ENCODE measurements around the gene XXYLT1. TPM values are rescaled to one million over a fixed set of nuclear protein-coding genes. Genes with fewer than 3 reads are reported as not detected.

Gene XXYLT1
- total RNA-seq, 4 donors from 2014 or later, result 9.8 to 14.6 (median 13.9) TPM

- no peak for DNase-seq
- TF ChIP-seq CTCF (IDR thresholded peaks at IDR 0.05) (no peak), POLR2A (IDR thresholded peaks at IDR 0.05) (no peak)
- Histone ChIP-seq H3K27ac (no peak overlapping the region), H3K4me1 (peaks cover 15 to 17% of the 10 kb centered on the region in 2 donors), H3K27me3 (no peaks in the 10 kb centered on the region), H3K9me3 (no peaks in the 10 kb centered on the region), H3K4me3 (replicated peaks in 1 of 3) (no peak overlapping the region), H3K36me3 (no peaks in the 10 kb centered on the region)
- 80 to 87% methylated on average over 3 of the region's 3 CpGs for WGBS, 2 donors
- intact Hi-C loops (cut with DNase I), result no loop called here
Observed at GRCh38 chr3:195267096-195267495, 3.9 kb downstream of the XXYLT1 start.

- Histone ChIP-seq H3K36me3 (no peaks in the 10 kb centered on the region), H3K27me3 (no peaks in the 10 kb centered on the region), H3K9me3 (no peaks in the 10 kb centered on the region), H3K4me1 (peaks cover 13 to 15% of the 10 kb centered on the region in 2 donors), H3K4me3 (replicated peaks in 1 of 3) (no peak overlapping the region), H3K27ac (no peak overlapping the region)
- 85 to 89% methylated on average over 5 of the region's 5 CpGs for WGBS, 2 donors
- TF ChIP-seq CTCF (IDR thresholded peaks at IDR 0.05) (no peak), POLR2A (IDR thresholded peaks at IDR 0.05) (no peak)
- intact Hi-C loops (cut with DNase I), result no loop called here
- DNase-seq, result no peak
Observed at GRCh38 chr3:195266428-195266827, 4.5 kb downstream of the XXYLT1 start.

- TF ChIP-seq CTCF (IDR thresholded peaks at IDR 0.05) (no peak), POLR2A (IDR thresholded peaks at IDR 0.05) (no peak)
- 90 to 94% methylated on average over 11 to 13 of the region's 13 CpGs for WGBS, 2 donors
- peaks cover 13 to 21% of the 10 kb centered on the region in 2 donors for H3K4me1 ChIP-seq
- intact Hi-C loops (cut with DNase I), result no loop called here
- H3K9me3 ChIP-seq, result no peaks in the 10 kb centered on the region
- no peaks in the 10 kb centered on the region for H3K36me3 ChIP-seq
- no peak overlapping the region for H3K4me3 ChIP-seq (replicated peaks in 1 of 3)
- H3K27me3 ChIP-seq, result no peaks in the 10 kb centered on the region
- H3K27ac ChIP-seq, result no peak overlapping the region
- DNase-seq, result no peak
Observed at GRCh38 chr3:195265363-195265976, 5.5 kb downstream of the XXYLT1 start.

GRCh38 chr3:195263925-195264600 lies 6.9 kb downstream of the XXYLT1 start:
- no peak overlapping the region for H3K27ac ChIP-seq
- DNase-seq, result no peak
- H3K36me3 ChIP-seq, result no peaks in the 10 kb centered on the region
- no peak overlapping the region for H3K4me3 ChIP-seq (replicated peaks in 1 of 3)
- no peaks in the 10 kb centered on the region for H3K27me3 ChIP-seq
- intact Hi-C loops (cut with DNase I), result no loop called here
- WGBS, 2 donors, result 93 to 97% methylated on average over 9 to 10 of the region's 10 CpGs
- H3K4me1 ChIP-seq, result peaks cover 6 to 15% of the 10 kb centered on the region in 2 donors
- H3K9me3 ChIP-seq, result no peaks in the 10 kb centered on the region
- no peak for TF ChIP-seq POLR2A (IDR thresholded peaks at IDR 0.05)
- TF ChIP-seq CTCF (IDR thresholded peaks at IDR 0.05), result no peak

GRCh38 chr3:195263193-195263924 lies 7.6 kb downstream of the XXYLT1 start:
- Histone ChIP-seq H3K4me1 (peaks cover 6 to 19% of the 10 kb centered on the region in 2 donors), H3K36me3 (no peaks in the 10 kb centered on the region), H3K27ac (no peak overlapping the region), H3K27me3 (no peaks in the 10 kb centered on the region), H3K4me3 (replicated peaks in 1 of 3) (no peak overlapping the region), H3K9me3 (no peaks in the 10 kb centered on the region)
- intact Hi-C loops (cut with DNase I), result no loop called here
- WGBS, 2 donors, result 76 to 90% methylated on average over 11 of the region's 11 CpGs
- TF ChIP-seq CTCF (IDR thresholded peaks at IDR 0.05), result no peak
- no peak for TF ChIP-seq POLR2A (IDR thresholded peaks at IDR 0.05)
- no peak for DNase-seq
